ENCODE data around the gene KDM8.

Gene KDM8

GRCh38 chr16:27203507-27204311, at the start of gene KDM8:
TSS of gene KDM8 (plus strand) at chr16:27203526. CDS start at chr16:27210124, 6,598 bp downstream.
- DNase-seq = peak; percentile 87 to 100 (median 98)

- peak in 29 of 56 donors; percentile 1 to 55 (median 8) for DNase-seq
Measured at GRCh38 chr16:27154705-27155521, 48.4 kb upstream of the KDM8 start.

GRCh38 chr16:27156579-27156978, 46.7 kb upstream of the KDM8 start:
- peak in 4 of 56 donors; percentile 1 to 12 (median 2) for DNase-seq

GRCh38 chr16:27161398-27161797, 41.9 kb upstream of the KDM8 start:
- no peak for DNase-seq

DNA sequence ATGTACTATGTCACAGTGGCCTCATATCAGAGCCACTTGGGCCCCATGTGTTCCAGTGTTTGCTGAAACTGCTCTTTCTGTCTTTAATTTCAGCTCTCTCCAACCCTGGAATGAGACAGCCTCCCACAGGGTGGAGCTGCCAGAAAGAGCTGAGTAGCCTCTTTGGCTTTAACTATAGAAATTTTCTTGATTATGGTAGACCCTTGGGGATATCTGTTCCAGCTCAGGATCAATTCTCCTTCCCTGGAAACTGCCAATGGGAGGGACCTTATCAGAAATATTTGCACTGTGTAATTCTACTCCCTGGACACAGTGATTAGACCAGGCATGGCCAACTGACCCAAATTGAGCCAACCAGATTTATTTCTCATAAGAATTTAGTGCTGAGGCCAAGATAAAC, 39.0 kb upstream of the KDM8 start:
- no peak for DNase-seq

GRCh38 chr16:27165576-27165975, 37.8 kb upstream of the KDM8 start:
- no peak for DNase-seq

DNA sequence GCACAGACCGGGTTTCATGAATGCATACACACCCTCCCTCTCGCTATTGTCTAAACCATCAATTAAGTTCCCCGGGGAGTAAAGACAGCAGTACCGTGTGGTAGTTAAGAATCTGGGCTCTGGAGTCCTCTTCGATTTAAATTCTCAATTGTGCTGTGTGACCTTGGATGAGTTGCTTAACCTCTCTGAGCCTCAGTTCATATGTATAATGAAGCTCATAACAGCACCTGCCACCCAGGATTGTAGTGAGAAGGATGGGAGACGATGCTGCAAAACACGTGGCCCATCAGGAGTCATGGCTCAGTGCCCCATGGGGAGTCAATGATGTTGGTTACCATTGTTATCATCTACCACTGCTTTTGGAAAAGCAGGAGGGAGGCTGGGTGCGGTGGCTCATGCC, 34.5 kb upstream of the KDM8 start:
- DNase-seq = no peak

GRCh38 chr16:27169511-27170071, 33.7 kb upstream of the KDM8 start:
- no peak for DNase-seq

DNA sequence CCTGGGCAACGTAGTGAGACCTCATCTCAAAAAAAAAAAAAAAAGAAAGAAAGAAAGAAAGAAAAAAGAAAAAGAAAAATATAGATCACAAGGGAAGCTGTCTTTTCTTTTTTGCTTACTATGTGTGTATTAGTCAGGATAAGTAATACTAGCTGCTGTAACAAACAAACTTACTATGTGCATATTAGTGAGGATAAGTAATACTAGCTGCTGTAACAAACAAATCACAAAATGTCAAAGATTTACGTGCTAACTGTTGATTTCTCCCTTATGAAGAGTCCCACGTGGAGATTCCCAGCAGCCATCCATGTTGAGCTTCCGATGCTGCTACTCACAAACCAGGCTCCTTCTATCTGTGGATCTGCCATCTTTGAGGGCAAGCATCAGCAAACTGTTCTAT, 31.7 kb upstream of the KDM8 start:
- DNase-seq = no peak

DNA sequence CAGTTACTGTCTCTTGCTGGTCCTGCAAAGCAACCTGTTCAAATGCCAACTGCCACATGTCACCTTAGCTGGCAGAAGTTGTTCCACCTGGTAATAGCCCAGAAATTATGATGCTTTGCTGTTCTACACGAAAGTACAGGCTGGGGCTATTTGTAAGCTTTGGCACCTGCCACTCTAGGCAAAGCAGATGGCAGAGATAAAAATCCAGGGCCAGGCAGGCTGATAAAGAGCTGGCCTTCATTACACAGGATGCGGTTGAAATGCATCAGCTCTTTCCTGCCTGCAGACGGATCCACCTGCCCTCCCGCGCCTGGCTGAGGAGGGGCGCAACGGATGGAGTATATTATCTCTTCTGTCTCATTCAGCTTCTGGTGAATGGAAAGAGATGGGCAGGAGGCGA, 29.3 kb upstream of the KDM8 start:
- DNase-seq = no peak

DNA sequence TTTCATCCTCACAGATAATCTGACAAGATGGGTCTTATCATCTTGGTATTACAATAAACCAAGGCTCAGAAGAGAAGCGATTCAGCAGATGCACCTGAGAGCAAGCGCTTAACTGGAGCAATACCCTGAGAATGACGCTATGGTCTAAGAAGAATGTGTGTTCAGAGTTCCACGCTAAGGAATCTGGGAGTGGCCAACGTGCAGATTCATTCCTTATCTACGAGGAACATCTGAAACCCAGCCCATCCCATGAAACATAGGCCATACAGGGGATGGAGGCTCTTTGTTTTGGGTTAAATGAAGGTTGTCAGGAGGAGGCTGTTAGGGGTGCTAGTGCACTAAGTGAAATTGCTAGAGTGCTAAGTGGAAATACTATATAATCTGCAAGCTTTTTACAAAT, 28.5 kb upstream of the KDM8 start:
- no peak for DNase-seq

DNA sequence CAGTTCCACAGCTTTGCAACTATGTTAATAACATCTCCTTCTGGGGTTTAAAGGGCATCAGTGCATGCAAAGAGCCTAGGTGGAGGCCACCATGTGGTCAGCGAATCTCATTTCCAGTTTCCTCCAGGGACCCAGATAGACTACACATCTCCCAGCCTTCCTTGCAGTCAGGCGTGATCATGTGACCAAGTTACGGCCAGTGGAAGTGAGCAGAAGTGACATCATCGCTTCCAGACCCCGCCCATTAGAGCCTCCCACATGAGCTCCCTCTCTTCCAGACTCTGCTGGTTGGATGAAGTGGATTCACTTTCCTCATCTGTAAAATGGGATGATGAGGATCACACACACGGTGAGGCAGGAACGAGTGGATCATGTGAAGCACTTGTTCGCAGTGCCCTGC, 27.4 kb upstream of the KDM8 start:
- DNase-seq = no peak

- no peak for DNase-seq
Measured at GRCh38 chr16:27177031-27177774, 26.1 kb upstream of the KDM8 start.

GRCh38 chr16:27179500-27180072, 23.7 kb upstream of the KDM8 start:
- peak in 39 of 56 donors; percentile 1 to 76 (median 26) for DNase-seq

DNA sequence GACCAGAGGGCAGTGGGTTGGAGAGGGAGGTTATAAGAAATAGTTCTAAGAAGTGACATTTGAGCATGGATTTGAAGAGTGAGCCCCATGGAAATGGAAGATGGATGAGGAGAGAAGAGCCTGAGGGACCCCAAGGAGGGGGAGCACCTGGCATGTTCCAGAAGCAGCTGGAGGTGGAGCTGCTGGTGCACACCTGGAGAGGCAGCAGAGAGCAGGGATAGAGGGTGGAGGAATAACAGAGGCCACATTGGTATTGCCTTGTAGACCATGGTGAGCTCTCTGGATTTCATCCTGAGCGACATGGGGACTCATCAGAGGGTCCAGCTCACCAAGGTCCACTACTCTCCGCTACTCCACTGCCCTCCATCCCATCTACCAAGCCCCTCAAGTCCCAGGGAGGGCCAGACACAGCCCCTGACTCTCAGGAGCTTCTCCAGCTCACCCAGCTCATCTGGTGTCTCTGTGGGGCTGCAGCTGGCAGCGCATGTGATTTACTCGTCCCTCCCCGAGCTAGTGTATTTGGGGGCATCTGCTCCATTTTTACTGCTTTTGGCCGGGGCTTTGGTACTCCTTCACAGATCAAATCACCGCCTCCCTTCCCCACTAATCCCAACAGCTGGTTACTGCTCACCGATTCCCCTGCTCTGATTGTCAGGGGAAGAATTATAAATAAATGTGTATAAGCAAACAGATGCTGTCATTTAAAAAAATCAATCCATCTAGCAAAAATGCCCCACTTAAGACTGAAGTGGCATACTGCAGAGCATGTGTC, 22.1 kb upstream of the KDM8 start:
- no peak for DNase-seq

DNA sequence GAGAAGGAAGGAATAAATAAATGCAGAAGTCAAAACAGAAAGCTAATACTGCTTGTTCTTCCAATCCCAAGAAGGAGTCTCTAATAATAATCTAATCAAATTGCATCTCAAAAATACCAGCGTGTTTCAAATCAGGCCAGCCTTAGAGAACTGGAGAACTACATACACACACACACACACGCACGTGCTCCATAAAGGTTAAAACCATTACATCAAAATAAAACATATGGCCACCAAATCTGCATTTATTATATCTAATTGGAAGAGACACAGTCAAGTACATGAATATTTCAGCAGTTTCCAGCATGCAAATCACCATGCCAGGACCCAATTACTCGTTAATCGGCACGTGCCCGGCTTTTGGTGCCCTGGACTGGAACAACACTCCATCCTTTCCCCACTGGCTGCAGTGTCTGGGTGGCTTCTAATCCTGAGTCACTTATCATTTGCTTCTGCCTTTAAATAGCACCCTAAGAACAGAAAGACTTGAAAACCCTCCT, 20.4 kb upstream of the KDM8 start:
- DNase-seq = no peak

DNA sequence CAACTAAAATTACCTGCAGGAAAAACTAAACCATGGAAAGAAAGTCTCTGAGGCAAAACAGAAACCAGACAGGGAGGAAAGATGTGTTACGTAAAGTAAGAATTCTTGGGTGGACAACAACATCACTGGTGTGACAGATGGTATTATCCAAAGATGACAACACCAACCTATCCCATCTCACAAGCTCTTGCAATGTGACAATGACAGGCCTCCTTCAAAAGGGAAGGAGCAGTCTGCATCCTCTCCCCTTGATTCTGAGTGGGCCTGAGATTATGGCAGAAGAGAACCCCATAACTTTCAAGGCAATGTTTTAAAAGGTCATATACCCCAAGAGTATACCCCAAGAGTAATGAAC, 17.6 kb upstream of the KDM8 start:
- DNase-seq = no peak

DNA sequence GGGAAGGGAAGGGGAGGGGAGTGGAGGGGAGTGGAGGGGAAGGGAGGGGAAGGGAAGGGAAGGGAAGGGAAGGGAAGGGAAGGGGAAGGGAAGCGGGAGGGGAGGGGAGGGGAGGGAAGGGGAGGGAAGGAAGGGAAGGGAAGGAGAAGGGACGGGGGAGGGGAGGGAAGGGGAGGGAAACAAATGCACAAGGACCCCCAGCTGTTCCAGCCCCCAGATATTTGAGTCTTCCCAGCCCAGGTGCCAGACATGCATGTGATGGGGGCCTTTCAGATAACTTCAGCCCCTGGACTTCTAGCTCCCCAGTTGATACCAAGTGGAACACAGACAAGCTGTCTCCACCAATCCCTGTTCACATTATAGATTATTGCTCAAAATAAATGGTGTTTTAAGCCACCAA, 14.7 kb upstream of the KDM8 start:
- no peak for DNase-seq

DNA sequence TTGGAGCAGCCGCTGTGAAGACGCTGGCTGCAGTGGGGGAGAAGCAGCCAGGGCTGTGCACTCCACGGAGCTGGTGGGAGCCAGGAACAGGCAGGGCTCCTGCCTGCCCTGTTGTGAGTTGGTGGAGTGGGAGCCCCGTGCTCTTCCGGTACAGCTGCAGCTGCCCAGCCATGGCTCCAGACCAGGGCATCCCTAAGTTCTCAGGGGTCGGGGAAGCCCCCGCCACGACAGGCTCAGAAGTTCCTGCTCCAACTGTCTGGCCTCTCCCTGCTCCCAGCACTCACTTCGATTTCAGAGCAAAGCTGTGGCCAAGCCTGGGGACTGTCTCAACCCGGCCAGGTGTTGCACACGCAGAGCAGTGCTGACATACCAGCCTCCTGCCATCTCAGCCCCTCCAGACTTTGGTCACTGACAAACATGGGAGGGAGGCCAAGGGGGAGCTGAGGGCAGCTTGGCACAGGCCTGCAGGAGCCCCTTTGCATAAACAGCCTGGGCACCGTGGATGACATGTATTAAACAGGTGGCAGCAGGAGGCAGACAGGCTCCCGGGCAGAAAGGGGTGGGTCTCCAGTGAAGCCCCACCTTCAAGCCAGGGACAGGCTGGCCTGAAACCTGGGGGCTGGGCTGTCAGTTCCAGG, 13.9 kb upstream of the KDM8 start:
- no peak for DNase-seq
